ENCODE measurements around the gene CCDC92. TPM values are rescaled to one million over a fixed set of nuclear protein-coding genes. Genes with fewer than 3 reads are reported as not detected.

The CCDC92 gene
- total RNA-seq, 1 donor = 12.7 TPM

DNA sequence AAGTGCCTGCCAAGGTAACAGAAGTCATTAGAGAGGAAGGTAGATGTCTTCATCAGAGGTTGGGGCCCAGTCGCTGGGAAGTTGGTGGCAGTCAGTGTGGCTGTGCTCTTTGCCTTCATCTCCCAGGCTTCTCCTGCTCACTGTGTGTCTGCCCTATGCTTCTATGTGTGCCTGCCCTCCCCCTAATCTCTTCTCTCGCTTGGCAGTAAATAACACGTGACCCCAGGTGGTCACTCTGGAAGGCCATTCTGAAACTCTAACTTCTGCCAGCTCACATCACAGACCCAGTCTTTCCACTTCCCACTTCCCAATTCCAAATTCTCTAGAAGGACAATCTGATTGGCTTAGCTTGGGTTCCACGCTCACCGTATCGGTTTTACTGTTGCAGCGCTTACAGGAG is 9.6 kb upstream of the CCDC92 start:
- no peak for DNase-seq (ENCODE audit: low read depth in 2 of 3, low spot score in 2 of 3)

DNA sequence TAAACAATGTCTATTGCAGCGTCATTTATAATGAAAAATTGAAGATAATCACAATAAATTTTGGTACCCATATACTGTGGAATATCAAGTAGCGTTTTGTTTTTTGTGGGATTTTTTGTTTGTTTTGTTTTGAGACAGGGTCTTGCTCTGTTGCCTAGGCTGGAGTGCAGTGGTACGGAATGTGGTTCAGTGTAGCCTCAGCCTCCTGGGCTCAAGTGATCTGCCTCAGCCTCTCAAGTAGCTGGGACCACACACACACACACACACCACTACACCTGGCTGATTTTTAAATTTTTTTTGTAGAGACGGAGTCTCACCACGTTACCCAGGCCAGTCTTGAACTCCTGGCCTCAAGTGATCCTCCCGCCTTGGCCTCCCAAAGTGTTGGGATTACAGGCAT is 6.9 kb upstream of the CCDC92 start:
- no peak for DNase-seq (ENCODE audit: low read depth in 2 of 3, low spot score in 2 of 3)

DNA sequence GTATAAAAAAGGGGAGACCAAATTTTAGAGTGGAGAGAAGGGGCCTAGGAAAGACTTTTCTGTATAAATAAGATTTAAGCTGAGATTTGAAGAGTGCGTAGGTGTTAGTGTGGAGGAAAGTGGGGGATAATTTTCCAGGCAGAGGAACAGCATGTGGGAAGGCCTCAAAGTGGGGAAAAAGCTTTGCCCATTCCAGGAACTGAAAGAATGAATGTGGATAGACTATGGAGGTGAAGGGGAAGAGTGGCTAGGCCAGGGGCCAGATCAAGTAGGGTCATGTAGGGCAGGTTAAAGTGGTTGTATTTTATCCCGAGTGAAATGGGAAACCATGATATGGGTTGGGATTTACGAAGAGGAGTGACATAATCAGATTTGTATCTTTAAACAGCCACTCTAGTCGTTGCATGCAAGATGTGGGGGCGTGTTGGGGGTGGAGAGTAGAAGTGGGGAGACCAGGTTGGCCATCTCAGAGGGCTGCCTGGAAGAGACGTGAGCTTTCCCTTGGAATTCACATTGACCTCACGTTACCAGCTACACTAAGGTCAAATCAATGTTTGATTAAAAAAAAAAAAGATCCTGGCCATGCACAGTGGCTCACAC is 3.7 kb upstream of the CCDC92 start:
- DNase-seq (ENCODE audit: low read depth in 2 of 3, low spot score in 2 of 3) = no peak

DNA sequence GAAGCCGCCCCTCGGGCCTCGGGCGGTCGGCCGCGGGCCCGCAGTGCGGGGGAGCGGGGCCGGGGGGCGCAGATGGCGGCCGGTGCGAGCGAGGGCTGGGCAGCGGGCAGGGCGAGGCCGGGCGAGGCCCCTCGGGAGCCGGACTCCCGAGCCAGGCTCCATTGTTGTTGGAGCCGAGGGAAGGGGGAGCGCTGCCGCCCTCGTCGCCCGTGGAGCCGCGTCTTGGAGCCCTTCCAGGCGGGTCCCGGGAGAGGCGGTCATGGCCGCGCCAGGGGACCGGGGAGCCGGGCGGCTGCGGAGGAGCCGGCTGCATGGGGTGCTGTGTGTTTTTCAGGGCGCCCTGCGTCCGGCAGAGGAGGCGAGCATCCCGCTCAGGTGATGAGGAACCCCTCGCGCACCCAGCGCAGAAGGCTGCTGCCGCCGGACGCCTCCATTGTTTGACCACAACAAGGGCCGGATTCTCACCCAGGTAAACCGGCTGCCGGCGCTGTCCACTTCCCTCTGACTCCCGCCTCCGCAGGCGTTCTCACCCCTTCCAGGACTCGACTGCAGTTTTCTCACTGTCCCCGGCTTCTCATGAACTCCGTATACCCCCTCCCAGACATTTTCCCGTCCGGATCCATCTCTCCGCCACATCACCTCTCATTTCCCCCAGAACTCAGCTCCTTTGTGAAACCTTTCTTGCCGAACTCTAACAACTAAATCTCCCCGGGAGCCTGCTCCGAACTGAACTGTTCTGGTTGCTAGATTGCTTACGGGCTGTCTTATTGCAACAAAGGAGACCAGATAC is 1.1 kb upstream of the CCDC92 start:
- DNase-seq (ENCODE audit: low read depth in 2 of 3, low spot score in 2 of 3) = peak in 2 of 3 donors; percentile 17 to 18

DNA sequence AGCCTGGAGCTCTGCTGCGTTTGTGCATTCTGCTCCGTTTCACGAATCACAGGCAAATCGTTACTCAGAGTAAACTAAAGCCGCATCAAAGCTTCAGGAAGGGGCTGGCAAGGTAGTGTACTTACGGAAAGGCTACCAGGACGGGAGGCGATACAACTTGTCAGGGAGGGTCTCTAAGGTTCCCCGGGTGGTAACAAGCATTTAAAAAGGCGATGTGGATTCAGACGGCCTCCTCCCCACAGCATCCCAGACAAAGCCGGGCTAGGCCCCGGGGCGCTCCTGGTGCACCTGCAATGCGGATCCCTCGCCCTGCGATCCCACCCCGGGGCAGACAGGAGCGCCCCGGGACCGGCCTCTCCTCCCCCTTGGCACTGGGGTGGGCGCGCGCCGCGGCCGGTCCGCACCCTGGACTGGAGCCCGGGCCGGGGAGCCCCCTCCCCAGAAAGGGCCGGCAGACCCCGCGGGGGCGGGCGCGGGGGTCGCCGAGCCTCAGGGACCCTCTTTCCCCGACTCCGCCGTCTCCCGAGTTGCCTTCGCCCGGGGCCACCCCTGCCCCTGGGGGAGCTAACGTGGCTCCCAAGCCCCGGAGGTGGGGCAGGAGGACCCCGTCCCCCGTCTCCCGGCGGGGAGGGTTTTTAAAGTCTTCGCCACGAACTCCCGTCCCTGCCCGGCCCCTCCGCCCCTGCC is 718 bp downstream of the CCDC92 start:
- peak in 2 of 3 donors; percentile 23 to 33 for DNase-seq (ENCODE audit: low read depth in 2 of 3, low spot score in 2 of 3)

DNA sequence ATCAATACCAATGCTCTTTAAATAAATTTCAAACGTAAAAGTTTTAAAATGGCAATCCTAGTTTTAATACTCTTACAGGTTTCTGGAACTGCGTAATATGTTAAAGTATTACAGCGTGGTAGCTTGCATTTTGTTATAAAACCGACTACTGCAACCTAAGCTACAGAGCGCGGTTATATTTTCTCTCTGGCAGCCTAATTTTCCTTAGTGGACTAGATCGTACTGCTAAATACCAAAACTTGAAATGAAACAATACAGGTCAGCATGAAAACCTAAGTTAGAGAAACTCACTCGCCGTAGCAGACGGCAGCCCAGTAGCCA is 1.2 kb downstream of the CCDC92 start:
- DNase-seq (ENCODE audit: low read depth in 2 of 3, low spot score in 2 of 3) = no peak

DNA sequence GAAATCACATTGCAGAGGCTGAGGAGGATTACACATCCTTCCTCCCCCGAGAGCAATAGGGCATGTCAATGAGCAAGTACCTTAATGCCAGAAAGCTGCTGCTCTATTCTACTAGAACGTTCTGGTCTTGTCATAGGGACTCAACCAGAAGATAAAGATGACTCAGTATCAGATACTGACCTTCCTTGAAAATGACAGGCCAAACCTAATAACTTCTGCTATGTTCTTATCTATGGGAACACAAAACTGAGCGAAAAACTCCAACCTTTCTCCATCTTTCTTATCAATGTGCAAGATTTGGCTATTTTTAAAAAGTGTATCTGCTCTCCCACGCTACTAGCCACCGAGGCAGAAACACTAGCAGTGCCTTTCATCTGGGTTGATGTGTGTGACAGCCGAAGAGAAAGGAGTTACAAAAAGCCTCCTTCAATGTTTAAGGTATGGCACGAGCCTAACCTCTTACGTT is 5.5 kb downstream of the CCDC92 start:
- no peak for DNase-seq (ENCODE audit: low read depth in 2 of 3, low spot score in 2 of 3)

DNA sequence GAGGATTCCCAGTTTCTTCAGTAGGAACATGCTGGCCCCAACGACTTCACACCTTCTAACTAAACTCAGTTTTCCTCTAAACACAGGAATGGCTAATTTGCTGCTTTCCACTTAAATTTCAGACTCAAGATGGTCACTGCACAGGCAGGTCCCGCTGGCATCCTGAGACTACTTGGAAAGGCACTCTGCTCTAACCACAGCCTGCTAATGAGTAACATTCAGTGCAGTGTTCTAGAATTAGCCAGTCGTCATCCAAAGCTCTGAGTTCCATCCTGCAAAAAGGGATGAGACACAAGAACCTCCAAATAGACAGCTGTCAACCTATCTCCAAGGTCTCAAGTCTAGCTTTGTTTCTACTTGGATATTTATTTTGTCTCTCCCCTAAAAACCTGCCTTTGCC is 6.0 kb downstream of the CCDC92 start:
- no peak for DNase-seq (ENCODE audit: low read depth in 2 of 3, low spot score in 2 of 3)

DNA sequence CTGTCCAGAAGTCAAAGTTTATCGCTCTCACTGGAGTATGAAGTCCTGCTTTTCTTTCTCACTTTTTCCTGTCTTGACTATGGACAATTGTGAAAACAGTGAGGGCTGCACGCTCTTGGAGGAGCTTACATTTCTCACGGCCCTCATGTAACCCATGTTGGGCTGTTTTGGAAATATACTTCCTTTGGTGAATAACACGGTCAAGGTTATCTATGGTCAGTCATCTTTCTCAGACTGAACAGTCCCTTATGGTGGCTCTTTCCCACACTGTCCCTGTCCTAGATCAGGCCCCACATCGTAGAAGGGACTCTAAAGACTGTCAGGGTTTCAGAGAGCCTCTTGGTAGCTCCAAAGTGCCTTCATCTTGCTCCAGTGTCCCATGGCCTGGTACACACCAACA is 7.2 kb downstream of the CCDC92 start:
- no peak for DNase-seq (ENCODE audit: low read depth in 2 of 3, low spot score in 2 of 3)

DNA sequence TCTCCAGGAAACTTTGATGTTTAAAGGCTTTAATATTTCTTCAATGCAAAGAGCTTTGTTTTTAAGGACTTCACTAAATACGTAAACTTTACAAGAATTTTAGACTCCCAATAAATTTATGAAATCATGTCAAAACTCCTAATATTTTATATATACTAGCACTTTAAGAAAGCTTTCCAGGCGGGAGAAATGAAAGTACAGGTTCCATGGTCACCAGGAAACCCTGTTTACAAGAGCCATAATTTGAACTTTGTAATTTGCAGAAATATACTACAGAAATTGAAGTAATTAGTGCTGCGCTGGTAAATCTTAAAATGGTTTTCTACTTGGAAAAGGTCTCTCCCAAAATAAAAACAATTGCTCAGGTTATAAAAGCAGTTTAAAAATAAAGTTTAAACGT is 8.8 kb downstream of the CCDC92 start:
- no peak for DNase-seq (ENCODE audit: low read depth in 2 of 3, low spot score in 2 of 3)

DNA sequence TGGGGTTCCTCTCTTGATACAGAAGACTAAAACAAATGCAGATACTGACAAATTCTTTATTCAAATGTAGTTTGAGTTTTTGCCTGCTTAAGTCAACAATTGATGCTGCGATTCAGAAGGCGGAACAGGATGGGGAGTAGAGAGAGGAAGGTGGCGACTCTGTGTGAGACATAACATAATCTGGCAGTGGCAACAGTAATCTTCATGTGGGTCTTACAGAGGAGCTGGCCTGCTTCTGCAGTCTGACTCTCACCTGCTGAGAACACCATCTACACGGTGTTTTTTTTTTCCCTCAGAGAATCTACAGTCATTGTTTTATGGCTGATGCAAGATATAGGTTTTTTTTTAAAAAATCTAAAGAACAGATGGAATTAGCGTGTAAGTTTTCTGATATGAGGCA is 10.1 kb downstream of the CCDC92 start:
- no peak for DNase-seq (ENCODE audit: low read depth in 2 of 3, low spot score in 2 of 3)

DNA sequence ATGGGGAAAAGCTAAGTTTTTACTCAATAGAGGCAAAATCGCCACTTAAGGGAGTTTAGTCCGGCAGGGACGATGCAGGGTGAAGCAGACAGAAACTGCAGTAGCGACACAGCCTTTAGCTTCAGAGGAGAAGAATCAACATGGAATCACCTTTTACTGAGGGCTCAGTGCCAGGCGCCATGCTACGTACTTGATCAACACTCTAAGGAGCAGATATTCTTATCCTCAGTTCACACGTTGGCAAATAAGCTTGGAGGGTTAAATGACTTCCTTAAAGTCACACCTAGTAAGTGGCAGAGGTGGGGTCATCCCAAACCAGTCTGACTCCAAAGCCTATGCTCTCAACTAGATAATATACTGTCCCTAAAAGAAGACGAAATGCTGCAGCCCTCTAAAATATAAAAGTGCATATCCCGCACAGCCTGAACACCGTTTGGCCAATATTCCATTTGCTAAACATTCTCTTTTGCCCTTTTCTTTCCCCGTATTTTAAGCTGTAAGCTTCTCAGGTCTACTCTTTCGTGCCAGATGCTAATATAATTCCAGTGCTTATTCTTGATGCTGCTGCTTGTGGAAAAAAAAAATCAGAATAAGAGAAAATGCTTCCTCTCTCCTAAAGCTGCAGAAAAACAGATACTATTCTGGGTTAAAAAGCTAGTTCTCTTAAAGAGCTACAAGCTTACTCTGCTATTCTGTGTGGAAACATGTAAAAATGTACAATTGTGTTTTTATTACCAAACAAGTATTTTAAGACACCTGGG is 10.9 kb downstream of the CCDC92 start:
- DNase-seq (ENCODE audit: low read depth in 2 of 3, low spot score in 2 of 3) = no peak

DNA sequence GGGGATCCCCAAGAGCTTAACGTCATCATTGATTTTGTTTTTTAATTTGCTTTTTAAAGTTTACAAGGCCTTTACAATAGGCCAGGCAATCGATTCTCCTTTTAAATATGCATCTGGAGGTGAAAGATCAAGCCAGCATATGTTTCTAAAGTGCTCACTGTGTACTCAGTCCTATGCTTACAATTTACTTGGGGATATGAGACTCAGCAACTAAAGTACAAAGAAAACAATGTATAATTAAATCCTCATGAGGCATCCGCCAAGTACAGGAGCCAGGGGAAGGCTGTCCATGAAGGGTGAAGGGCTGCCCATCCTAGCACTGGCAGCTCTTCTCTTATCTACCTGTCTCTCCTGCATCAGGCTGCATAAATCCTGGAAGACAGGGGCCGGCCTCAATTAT is 11.8 kb downstream of the CCDC92 start:
- DNase-seq (ENCODE audit: low read depth in 2 of 3, low spot score in 2 of 3) = no peak

DNA sequence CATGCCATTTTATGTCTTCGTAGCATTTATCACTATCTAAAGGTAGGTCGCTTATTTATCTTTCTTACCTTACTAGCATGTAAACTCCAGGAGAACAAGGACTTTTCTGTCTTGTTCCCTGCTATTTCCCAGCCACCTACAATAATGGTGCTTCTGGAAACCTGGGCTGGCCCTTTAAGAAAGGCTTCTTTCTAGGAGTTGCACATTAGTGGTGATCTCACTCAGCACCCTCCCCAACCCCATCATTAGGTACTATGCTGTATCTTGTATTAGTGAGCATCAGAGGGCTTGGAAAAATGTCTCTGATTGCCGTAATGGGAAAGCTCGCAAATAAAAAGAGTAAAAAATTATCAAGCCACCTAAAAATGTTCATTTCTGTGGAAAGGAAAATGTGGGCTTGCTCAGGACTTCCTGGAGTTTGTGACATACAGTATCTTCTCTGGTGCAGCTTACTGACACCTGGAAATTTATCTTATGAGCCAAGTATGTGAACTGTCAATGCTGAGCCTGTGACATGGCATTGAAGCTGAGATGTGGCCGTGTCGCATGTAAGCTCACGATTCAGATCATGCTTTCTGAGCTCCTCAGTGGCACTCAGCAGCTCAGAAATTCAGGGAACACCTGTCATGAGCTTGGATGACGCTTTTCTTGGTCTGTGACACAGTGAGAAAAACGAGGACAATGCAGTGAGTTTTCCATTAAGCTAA is 12.4 kb downstream of the CCDC92 start:
- no peak for DNase-seq (ENCODE audit: low read depth in 2 of 3, low spot score in 2 of 3)

DNA sequence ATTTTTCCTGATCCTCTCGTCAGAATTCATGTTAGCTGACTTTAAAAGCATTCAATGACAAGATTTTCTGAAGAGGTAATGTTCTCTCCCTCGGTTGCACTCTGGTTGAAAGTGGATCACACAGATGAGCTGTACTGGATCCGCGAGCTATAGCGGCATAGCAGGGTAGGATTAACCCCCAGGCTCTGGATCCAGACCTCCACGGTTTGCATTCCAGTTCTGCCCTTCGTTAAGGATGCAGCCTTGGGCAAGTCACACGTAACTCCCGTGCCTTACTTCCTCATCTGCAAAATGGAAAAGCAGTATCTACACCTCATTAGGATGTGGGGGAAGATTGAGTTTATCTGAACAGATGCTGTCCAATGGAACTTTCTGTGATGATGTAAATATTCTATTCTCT is 13.8 kb downstream of the CCDC92 start:
- no peak for DNase-seq (ENCODE audit: low read depth in 2 of 3, low spot score in 2 of 3)

DNA sequence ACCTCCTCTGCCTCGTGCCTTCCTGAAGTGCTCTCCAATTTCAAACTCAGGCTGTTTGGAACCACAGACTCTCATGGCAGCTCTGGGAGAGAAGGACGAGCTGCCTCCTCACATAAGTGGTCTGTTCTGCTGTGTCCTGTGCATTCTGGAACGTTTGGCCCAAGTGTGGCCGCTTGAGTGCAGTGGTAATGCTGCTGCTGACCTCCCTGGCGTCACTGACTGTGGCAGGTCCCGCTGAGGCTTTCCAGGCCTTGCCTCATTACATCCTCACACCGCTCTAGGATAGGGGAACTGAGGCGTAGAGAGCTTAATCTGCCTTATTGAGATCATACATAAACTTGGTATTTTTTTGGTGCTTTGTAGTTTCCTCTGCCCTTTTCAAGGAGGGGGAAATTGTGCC is 14.2 kb downstream of the CCDC92 start:
- no peak for DNase-seq (ENCODE audit: low read depth in 2 of 3, low spot score in 2 of 3)

DNA sequence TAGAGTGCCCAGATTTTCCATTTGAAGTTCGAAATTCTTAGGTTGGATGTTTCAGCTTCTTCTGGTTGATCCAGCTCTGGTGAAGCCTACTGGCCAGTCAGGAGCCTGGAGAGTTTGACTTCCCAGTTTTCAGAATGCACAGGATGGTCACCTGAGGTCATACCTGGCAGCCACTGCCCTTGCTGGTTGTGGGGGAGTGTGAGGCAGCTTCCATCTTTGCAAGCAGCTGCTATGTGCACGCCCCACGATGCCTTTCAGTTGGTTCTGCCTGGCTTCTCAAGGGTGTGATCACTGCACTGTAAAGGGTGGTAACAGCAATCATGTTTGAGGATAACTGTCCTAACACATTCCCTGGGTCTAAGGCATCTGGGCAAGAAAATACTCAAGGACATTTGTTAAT is 15.4 kb downstream of the CCDC92 start:
- DNase-seq (ENCODE audit: low read depth in 2 of 3, low spot score in 2 of 3) = no peak

DNA sequence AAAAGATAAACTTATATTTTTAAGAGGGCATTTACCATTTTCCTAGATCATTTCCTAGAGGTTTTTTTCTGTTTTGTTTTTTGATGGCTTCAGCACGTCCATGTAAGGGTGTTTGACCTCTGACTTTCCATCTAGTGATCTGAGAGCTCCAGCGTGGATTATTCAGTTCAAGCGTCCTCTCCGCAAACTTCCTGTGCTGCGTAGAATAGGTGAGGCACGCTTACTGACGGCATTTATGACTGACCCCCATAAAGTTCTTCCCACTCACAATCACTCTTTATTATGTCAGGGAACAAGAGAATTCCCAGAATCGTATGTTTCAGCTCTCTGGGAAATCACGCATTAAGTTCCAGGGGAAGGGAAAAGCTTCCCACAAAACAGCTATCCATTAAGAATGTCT is 16.4 kb downstream of the CCDC92 start:
- DNase-seq (ENCODE audit: low read depth in 2 of 3, low spot score in 2 of 3) = no peak

DNA sequence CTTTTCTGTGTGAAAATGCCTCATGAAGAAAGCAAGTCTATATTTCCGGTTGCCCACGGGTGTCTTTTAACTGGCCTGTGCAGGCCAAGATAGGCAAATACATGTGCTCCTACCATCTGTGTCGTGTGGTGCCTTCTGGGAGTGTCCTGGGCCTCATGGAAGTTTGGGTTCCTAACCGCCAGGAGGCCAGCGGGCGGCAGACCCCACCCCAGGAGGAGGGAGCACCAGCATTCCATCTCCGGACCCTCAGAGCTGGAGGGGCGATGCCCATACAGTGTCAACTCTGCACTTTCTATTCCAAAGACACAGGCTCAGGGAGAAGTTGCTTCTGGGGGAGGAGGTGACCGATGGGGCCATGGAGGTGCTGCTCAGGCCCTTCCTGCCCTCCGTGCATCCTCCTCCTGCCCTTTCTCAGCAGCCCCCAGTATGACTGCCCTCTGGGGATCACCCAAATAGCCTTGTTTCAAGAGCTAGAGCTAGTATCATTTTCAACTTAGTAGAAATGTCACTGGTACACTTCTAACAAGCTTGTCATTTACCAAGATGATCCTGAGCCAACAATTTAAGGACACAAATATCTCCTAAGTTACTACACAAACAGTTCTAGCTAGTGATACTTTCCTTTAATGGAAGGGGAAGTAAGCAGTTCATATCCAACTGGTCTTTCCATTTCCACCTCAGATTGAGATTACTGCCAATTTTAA is 17.8 kb downstream of the CCDC92 start:
- no peak for DNase-seq (ENCODE audit: low read depth in 2 of 3, low spot score in 2 of 3)

DNA sequence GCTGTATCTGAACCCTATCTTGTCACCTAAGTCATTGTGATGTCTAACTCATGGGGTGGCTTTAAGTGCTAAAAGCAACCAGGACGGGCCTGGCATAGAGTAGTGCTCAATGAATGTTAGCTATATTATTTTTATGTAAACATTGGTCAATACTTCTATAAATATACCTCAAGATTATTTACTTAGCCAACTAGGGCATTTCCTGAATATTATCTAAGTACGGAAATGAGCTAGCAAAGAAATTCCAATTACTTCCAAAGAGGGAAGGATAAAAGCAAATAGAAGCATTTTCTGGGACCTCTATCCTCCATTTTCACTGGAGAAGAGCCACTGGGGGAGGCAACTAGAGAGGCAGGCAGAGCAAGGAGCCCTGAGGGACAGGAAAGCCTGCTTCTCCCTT is 20.6 kb downstream of the CCDC92 start:
- DNase-seq (ENCODE audit: low read depth in 2 of 3, low spot score in 2 of 3) = no peak
